ENCODE measurements around the gene COA1. TPM values are rescaled to one million over a fixed set of nuclear protein-coding genes. Genes with fewer than 3 reads are reported as not detected.

Gene COA1
- total RNA-seq, 4 donors from 2014 or later = 59.4 to 72.0 (median 68.7) TPM

DNA sequence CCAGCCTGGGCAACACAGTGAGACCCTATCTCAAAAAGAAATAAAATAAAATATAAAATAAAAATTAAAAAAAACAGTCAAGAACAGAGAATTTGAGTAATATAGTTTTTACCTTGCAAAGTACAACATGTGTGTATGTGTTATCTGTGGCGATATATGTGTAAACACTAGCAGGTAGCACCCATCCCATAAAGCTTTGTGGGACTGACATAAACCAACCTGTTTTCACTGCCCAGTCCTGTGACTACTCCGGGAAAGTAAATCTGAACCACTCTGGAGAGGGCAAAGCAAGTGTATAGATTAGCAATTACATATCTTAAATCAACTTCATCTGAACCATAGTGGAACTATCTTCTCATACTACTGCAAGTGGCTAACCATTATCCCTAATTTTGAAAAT is 72.3 kb downstream of the COA1 start:
- Histone ChIP-seq H3K4me3 (replicated peaks in 1 of 3) (no peak overlapping the region), H3K9me3 (no peaks in the 10 kb centered on the region), H3K27ac (no peak overlapping the region), H3K27me3 (no peaks in the 10 kb centered on the region), H3K36me3 (no peaks in the 10 kb centered on the region), H3K4me1 (peaks cover 0 to 14% of the 10 kb centered on the region in 2 donors)
- DNase-seq = no peak
- intact Hi-C loops (cut with DNase I) = no loop called here
- 94 to 95% methylated on average over 2 of the region's 2 CpGs for WGBS, 2 donors
- TF ChIP-seq POLR2A (IDR thresholded peaks at IDR 0.05) = no peak
- TF ChIP-seq, protein P1, sequence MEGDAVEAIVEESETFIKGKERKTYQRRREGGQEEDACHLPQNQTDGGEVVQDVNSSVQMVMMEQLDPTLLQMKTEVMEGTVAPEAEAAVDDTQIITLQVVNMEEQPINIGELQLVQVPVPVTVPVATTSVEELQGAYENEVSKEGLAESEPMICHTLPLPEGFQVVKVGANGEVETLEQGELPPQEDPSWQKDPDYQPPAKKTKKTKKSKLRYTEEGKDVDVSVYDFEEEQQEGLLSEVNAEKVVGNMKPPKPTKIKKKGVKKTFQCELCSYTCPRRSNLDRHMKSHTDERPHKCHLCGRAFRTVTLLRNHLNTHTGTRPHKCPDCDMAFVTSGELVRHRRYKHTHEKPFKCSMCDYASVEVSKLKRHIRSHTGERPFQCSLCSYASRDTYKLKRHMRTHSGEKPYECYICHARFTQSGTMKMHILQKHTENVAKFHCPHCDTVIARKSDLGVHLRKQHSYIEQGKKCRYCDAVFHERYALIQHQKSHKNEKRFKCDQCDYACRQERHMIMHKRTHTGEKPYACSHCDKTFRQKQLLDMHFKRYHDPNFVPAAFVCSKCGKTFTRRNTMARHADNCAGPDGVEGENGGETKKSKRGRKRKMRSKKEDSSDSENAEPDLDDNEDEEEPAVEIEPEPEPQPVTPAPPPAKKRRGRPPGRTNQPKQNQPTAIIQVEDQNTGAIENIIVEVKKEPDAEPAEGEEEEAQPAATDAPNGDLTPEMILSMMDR (IDR thresholded peaks at IDR 0.05) = no peak

DNA sequence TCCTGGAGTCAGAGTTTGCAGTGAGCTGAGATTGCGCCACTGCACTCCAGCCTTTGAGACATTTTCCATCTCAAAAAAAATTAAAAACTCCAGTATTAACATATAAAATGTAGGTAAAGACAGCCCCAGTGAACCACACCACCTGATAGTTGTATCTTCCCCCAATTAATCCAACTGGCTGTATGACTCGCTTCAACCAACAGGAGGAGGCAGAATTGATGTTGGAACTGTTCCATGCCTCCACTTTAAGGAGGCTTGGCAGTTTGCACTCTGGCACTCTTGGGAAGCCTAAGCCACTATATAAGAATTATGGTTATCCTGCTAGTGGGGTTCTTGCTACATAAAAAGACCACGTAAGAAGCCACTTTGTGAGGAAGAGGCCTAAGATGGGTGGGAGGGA is 73.7 kb downstream of the COA1 start:
- Histone ChIP-seq H3K27ac (no peak overlapping the region), H3K9me3 (no peaks in the 10 kb centered on the region), H3K27me3 (no peaks in the 10 kb centered on the region), H3K4me1 (peaks cover 0 to 26% of the 10 kb centered on the region in 2 donors), H3K36me3 (no peaks in the 10 kb centered on the region), H3K4me3 (replicated peaks in 1 of 3) (no peak overlapping the region)
- TF ChIP-seq, protein P1 (IDR thresholded peaks at IDR 0.05) = no peak
- no peak for TF ChIP-seq POLR2A (IDR thresholded peaks at IDR 0.05)
- DNase-seq = no peak
- 98% methylated on average over 3 of the region's 3 CpGs for WGBS, 2 donors
- intact Hi-C loops (cut with DNase I) = no loop called here

DNA sequence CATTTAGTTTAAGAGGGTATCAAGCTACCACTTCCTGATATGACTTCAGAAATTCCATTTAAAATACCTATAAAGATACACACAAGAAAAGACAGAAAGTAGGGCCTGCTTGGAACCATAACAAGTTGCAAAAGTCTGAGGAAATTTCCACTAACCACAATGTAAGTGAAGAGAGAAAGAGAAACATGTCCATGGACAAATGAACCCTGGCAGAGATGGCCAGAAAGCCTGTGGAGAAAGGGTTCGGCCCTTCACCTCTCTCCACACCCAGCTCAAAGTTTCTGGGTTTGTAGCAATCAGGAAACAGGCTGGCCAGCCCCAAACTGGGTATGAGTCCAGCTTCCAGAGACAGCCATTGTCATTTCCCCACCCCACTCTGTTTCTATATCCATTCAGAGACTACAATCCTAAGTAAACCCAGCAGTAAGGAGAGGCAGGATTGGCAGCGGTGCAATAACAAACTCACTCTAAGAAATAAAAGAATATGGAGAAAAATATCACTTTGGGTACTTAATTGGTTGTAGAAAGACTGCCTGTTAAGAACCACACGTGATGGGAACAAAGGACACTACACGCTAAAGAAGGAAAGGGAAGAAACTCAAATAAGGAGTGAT is 75.3 kb downstream of the COA1 start:
- Histone ChIP-seq H3K4me1 (peaks cover 0 to 30% of the 10 kb centered on the region in 2 donors), H3K4me3 (replicated peaks in 1 of 3) (no peak overlapping the region), H3K36me3 (no peaks in the 10 kb centered on the region), H3K27me3 (no peaks in the 10 kb centered on the region), H3K27ac (no peak overlapping the region), H3K9me3 (no peaks in the 10 kb centered on the region)
- intact Hi-C loops (cut with DNase I) = no loop called here
- TF ChIP-seq, protein P1 (IDR thresholded peaks at IDR 0.05) = no peak
- TF ChIP-seq POLR2A (IDR thresholded peaks at IDR 0.05) = no peak
- 87% methylated on average over 4 of the region's 4 CpGs for whole genome bisulfite sequencing, 2 donors
- DNase-seq = no peak

DNA sequence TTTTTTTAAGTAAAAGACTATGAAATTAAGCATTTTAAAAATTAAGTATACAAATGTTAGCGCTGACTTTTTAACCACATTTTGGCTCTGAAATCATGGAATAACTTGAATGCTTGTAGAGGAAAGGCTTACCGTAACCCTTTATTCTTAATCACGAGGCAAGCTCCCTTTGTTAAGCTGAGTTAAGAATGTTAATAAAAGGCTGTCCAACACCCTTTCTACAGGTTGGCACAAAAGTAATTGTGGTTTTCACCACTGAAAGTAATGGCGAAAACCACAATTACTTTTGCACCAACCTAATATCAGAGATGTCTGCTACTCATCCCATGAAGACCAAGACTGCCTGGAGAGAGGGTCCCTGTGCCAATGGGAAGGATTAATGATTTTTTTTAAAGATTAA is 75.9 kb downstream of the COA1 start:
- no peaks in the 10 kb centered on the region for H3K9me3 ChIP-seq
- H3K4me3 ChIP-seq (replicated peaks in 1 of 3) = no peak overlapping the region
- H3K27me3 ChIP-seq = no peaks in the 10 kb centered on the region
- H3K36me3 ChIP-seq = no peaks in the 10 kb centered on the region
- WGBS, 2 donors = 94 to 95% methylated on average over 4 of the region's 4 CpGs
- intact Hi-C loops (cut with DNase I) = no loop called here
- no peak for TF ChIP-seq POLR2A (IDR thresholded peaks at IDR 0.05)
- TF ChIP-seq, protein P1 (IDR thresholded peaks at IDR 0.05) = no peak
- no peak overlapping the region for H3K27ac ChIP-seq
- no peak for DNase-seq
- peaks cover 3 to 31% of the 10 kb centered on the region in 2 donors for H3K4me1 ChIP-seq

DNA sequence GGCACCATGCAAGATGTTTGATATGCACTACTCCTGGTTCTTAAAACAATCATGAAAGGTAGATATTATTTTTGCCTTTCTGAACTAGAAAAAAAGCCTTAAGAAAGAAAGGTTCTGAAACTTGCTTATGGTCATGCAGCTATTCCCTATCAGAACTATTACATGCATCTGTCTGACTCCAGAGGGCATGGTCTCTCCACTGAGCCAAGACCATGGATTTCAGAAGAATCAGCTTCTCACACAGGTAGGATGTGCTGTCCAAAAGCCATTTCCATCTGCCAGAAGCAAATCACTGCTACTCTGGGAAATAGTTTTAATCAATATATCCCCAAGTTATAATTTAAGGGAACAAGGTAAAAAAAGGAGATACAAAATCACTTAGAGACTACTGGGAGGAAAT is 77.0 kb downstream of the COA1 start:
- Histone ChIP-seq H3K36me3 (no peaks in the 10 kb centered on the region), H3K27me3 (no peaks in the 10 kb centered on the region), H3K27ac (no peak overlapping the region), H3K4me3 (replicated peaks in 1 of 3) (no peak overlapping the region), H3K9me3 (no peaks in the 10 kb centered on the region), H3K4me1 (peaks cover 8 to 42% of the 10 kb centered on the region in 2 donors)
- DNase-seq = no peak
- intact Hi-C loops (cut with DNase I) = no loop called here
- TF ChIP-seq, protein P1 (IDR thresholded peaks at IDR 0.05) = no peak
- no peak for TF ChIP-seq POLR2A (IDR thresholded peaks at IDR 0.05)
